K562 (cell line): ENCODE results near the gene PCMTD2. TPM values are rescaled to one million over a fixed set of nuclear protein-coding genes. Genes with fewer than 3 reads are reported as not detected.

Experiments
- BRD9 ChIP-seq: fragments of 450-650 bp; IDR thresholded peaks from 2 replicates; pipeline ENCODE4 v1.6.1; 2018; ENCODE audit warnings: low read depth; ENCODE audit not compliant: partially characterized antibody
- CUX1 ChIP-seq: fragments of 200-800 bp; sonication (Bioruptor generic); IDR thresholded peaks from 2 replicates; pipeline ENCODE4 v1.6.1; 2016; ENCODE audit warnings: missing genetic modification characterization, missing compliant biosample characterization
- CXXC5 ChIP-seq: fragments of 250-450 bp; sonication (Bioruptor Pico); IDR thresholded peaks from 2 replicates; pipeline ENCODE4 v1.8.0; 2022; ENCODE audit warnings: inconsistent platforms, mild to moderate bottlenecking, moderate library complexity
- ERF ChIP-seq: fragments of 450-650 bp; formaldehyde crosslinking; IDR thresholded peaks from 2 replicates; pipeline ENCODE4 v1.4.0; 2020; ENCODE audit warnings: mild to moderate bottlenecking, mixed read lengths
- MBD1 ChIP-seq: fragments of 250-450 bp; sonication (Bioruptor Pico); IDR thresholded peaks from 2 replicates; pipeline ENCODE4 v1.8.0; 2022; ENCODE audit warnings: inconsistent platforms
- RFX5 ChIP-seq: IDR thresholded peaks from 2 replicates; pipeline ENCODE4 v1.6.1; 2011; ENCODE audit warnings: low read depth, mild to moderate bottlenecking, improper control_type of control experiment, low read length
- TEAD1 ChIP-seq, 2 experiments: fragments of 450-650 bp in 1 of 2; sonication (generic) in 1 of 2; formaldehyde crosslinking; IDR thresholded peaks; 2 replicates each; pipeline versions ENCODE4 v1.4.0 to v1.8.0; 2020 to 2022; ENCODE audit warnings: mild to moderate bottlenecking in 2 of 2, missing genetic modification reagents in 1 of 2
- TFAM ChIP-seq: fragments of 250-450 bp; sonication (Bioruptor Pico); conservative IDR thresholded peaks from 2 replicates; pipeline ENCODE4 v1.5.0; 2021; ENCODE audit warnings: mild to moderate bottlenecking, moderate library complexity
- ZBTB1 ChIP-seq: sonication (generic); formaldehyde crosslinking; IDR thresholded peaks from 2 replicates; pipeline ENCODE4 v1.8.1; 2023; ENCODE audit warnings: missing genetic modification reagents, low read depth, mild to moderate bottlenecking, borderline replicate concordance
- ZFP1 ChIP-seq: fragments of 450-650 bp; formaldehyde crosslinking; IDR thresholded peaks from 2 replicates; pipeline ENCODE4 v1.4.0; 2020; ENCODE audit warnings: mild to moderate bottlenecking, mixed read lengths
- ZNF444 ChIP-seq: fragments of 250-450 bp; sonication (Bioruptor Pico); IDR thresholded peaks from 2 replicates; pipeline ENCODE4 v1.4.0; 2020; ENCODE audit warnings: mild to moderate bottlenecking, moderate library complexity
- ZNF77 ChIP-seq: fragments of 250-450 bp; sonication (Bioruptor Pico); IDR thresholded peaks from 2 replicates; pipeline ENCODE4 v1.5.0; 2020
- ZNF780A ChIP-seq: fragments of 250-450 bp; sonication (Bioruptor Pico); IDR thresholded peaks from 2 replicates; pipeline ENCODE4 v1.5.0; 2021; ENCODE audit warnings: mild to moderate bottlenecking
- ZZZ3 ChIP-seq: fragments of 450-650 bp; IDR thresholded peaks from 2 replicates; pipeline ENCODE4 v1.6.1; 2016; ENCODE audit warnings: antibody characterized with exemption, mild to moderate bottlenecking, moderate library complexity
- polyA plus RNA-seq, 8 experiments: library from polyadenylated mRNA; depleted of rRNA in 4 of 8; stranded (reverse) in 5 of 8; unstranded in 3 of 8; fragments of >200 nt; fragmentation: Nextera tagmentation in 2 of 8; fragmentation: Illumina TruSeq in 1 of 8; extraction: Ambion mirVana in 2 of 8; extraction: Trizol in 1 of 8; gene quantifications; 2 replicates each; pipeline versions ENCODE4 v1.2.1 to v1.2.3, GENCODE V29; 2011 to 2014; ENCODE audit warnings: inconsistent platforms in 1 of 8, missing spikeins in 1 of 8
- total RNA-seq, 7 experiments: library from RNA; depleted of rRNA in 6 of 7; stranded (reverse); fragments of >200 nt in 6 of 7; fragmentation: Illumina TruSeq in 2 of 7; extraction: Trizol in 2 of 7; gene quantifications; 2 replicates each; pipeline versions ENCODE4 v1.2.1 to v1.2.3, GENCODE V29; 2011 to 2021; ENCODE audit warnings: low replicate concordance in 1 of 7
- TF ChIP-seq, protein P1 (sequence below): fragments of 250-450 bp; sonication (Bioruptor Pico); IDR thresholded peaks from 2 replicates; pipeline ENCODE4 v1.8.0; 2022; ENCODE audit warnings: moderate library complexity, mild to moderate bottlenecking, inconsistent platforms
- TF ChIP-seq, protein P2 (sequence below), 2 experiments: fragments of 200-800 bp in 1 of 2; sonication (Bioruptor generic) in 1 of 2; sonication (generic) in 1 of 2; formaldehyde crosslinking in 1 of 2; IDR thresholded peaks in 1 of 2; conservative IDR thresholded peaks in 1 of 2; 2 replicates each; pipeline versions ENCODE4 v1.5.0 to v1.6.1; 2016 to 2020; ENCODE audit warnings: missing compliant biosample characterization in 1 of 2, missing genetic modification characterization in 1 of 2, missing genetic modification reagents in 1 of 2
- TF ChIP-seq, protein P3 (sequence below), 2 experiments: fragments of 450-650 bp; conservative IDR thresholded peaks; 2 replicates each; pipeline ENCODE4 v1.6.1; 2017; ENCODE audit warnings: mild to moderate bottlenecking in 2 of 2, moderate library complexity in 2 of 2

PCMTD2 gene
- total and polyA plus RNA-seq, 9 of the 15 experiments (the other 6 are each of a cell fraction or from before 2014, with no cell fraction given) = 11.3 to 49.3 (median 28.4) TPM

DNA sequence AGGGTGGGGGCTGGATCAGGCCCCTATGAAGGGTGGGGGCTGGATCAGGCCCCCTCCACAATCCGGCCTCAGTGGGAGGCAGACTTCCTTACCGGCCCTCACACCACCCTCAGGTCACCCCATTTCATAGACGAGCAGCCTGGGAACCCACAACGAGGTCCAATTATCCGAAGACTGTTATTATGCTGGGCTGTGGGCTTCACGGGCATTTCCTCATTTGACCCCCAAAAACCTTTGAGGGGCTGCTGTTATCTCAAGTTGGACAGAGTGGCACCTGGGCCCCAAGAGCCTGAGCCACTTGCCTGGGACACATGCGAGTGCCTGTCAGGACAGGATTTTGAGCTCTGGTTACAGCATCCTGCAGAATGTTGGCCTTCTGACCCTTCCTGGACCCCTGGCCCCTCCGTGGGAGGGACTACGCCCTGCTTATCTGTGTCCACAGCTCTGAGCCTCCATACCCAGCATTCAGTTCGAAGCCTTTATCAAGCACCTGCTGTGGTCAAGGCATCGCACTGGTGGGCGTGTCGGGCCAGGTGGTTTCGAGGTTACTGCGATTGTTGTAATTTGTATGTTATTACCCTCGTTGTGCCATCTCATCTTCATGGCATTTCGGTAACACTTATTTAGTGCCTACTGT lies 34.5 kb upstream of the PCMTD2 start (continued):
- TF ChIP-seq, protein P1, sequence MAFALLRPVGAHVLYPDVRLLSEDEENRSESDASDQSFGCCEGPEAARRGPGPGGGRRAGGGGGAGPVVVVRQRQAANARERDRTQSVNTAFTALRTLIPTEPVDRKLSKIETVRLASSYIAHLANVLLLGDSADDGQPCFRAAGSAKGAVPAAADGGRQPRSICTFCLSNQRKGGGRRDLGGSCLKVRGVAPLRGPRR (CRISPR knock-in tag) = peak; percentile 77
- TF ChIP-seq ZZZ3 (no peak), ZNF444 (CRISPR knock-in tag) (no peak), ZBTB1 (no peak), CUX1 (CRISPR knock-in tag) (no peak; the same call in 1 of the 2 replicates), ERF (CRISPR knock-in tag) (0 out of 2 replicates have a peak, but pooled peaks have one; percentile 36), ZNF780A (CRISPR knock-in tag) (no peak), TFAM (CRISPR knock-in tag) (no peak), BRD9 (no peak), CXXC5 (CRISPR knock-in tag) (peak; percentile 99), TEAD1 (CRISPR knock-in tag; IDR thresholded peaks at IDR 0.05) (peak; percentile 86 to 96), MBD1 (CRISPR knock-in tag) (no peak), RFX5 (no peak), ZNF77 (CRISPR knock-in tag) (no peak), ZFP1 (CRISPR knock-in tag) (no peak)
- TF ChIP-seq, protein P2, sequence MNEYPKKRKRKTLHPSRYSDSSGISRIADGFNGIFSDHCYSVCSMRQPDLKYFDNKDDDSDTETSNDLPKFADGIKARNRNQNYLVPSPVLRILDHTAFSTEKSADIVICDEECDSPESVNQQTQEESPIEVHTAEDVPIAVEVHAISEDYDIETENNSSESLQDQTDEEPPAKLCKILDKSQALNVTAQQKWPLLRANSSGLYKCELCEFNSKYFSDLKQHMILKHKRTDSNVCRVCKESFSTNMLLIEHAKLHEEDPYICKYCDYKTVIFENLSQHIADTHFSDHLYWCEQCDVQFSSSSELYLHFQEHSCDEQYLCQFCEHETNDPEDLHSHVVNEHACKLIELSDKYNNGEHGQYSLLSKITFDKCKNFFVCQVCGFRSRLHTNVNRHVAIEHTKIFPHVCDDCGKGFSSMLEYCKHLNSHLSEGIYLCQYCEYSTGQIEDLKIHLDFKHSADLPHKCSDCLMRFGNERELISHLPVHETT (CRISPR knock-in tag; conservative IDR thresholded peaks at IDR 0.05 in 1 of 2, IDR thresholded peaks at IDR 0.05 in 1 of 2) = peak in 1 of 2 experiments; percentile 71; a peak in 2 of 4 replicates
- TF ChIP-seq, protein P3, sequence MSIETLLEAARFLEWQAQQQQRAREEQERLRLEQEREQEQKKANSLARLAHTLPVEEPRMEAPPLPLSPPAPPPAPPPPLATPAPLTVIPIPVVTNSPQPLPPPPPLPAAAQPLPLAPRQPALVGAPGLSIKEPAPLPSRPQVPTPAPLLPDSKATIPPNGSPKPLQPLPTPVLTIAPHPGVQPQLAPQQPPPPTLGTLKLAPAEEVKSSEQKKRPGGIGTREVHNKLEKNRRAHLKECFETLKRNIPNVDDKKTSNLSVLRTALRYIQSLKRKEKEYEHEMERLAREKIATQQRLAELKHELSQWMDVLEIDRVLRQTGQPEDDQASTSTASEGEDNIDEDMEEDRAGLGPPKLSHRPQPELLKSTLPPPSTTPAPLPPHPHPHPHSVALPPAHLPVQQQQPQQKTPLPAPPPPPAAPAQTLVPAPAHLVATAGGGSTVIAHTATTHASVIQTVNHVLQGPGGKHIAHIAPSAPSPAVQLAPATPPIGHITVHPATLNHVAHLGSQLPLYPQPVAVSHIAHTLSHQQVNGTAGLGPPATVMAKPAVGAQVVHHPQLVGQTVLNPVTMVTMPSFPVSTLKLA (conservative IDR thresholded peaks at IDR 0.05) = peak; percentile 28 to 69; a peak in 2 of 4 replicates
